ENCODE results near the gene PLCL1.

PLCL1 gene
- 18.2 to 32.6 reads per million in 2 donors for total RNA-seq

GRCh38 chr2:197804049-197804757 lies at the start of gene PLCL1:
Gene PLCL1, plus strand, starts transcription at chr2:197804593.
- peak; percentile 62 for DNase-seq

DNA sequence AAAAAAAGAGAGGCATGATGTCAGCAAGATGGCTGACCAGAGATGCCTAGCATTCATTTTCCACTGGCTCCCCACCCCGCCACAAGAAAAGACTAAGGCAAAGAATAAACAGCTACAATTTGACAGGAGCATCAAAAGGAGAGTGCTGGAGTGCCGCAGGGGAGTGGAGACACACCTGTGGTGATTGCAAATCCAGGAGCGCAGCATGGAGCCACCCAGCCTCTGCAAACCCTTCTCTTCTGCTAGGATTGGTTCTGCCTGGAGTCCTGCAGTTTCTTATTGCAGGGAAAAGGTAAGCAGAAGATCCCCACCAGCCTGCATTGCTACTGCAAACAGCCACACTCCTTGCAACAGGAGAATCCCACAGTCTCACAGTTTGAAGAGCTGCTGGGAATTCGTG lies 45.4 kb upstream of the PLCL1 start:
- no peak for DNase-seq

GRCh38 chr2:197759625-197760292 lies 44.6 kb upstream of the PLCL1 start:
- DNase-seq: no peak

GRCh38 chr2:197760293-197760657 lies 44.1 kb upstream of the PLCL1 start:
- no peak for DNase-seq

DNA sequence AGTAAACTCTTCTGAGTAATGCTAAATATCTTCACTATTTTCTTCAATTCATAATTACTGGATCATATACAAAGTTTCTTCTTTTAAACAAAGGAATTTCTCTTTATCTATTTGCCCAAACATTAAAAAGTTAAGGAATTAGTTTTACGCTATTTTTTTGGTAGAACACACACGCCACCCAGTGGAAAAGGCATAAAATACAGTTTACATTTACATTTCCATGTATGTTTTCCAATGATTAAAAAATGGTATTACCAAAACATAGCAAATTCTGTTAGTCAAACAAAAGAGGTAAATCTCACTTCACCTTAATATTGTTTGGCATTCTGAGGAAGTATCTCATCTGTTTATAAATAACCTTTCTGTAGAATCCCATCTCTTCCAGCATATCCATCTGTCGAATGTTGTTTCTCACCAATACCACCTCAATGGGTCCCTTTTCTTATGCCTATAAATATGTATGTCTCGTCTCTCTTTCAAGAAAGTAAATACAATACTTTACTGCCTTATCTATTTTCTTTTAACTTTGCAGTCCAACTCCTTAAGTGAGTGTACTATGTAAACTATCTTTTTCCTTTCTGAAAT lies 26.5 kb upstream of the PLCL1 start:
- DNase-seq: no peak

- DNase-seq: no peak
Measured at GRCh38 chr2:197779261-197779660, 25.1 kb upstream of the PLCL1 start.

- no peak for DNase-seq
Measured at GRCh38 chr2:197782126-197782525, 22.3 kb upstream of the PLCL1 start.

- DNase-seq: peak; percentile 12
Measured at GRCh38 chr2:197784956-197785941, 19.1 kb upstream of the PLCL1 start, which contains the start of gene BOLL. Gene BOLL, minus strand, starts transcription at chr2:197785319. Its CDS starts 3,469 bp downstream, at chr2:197781850.

- peak; percentile 21 for DNase-seq
Measured at GRCh38 chr2:197786010-197786877, 18.1 kb upstream of the PLCL1 start.

DNA sequence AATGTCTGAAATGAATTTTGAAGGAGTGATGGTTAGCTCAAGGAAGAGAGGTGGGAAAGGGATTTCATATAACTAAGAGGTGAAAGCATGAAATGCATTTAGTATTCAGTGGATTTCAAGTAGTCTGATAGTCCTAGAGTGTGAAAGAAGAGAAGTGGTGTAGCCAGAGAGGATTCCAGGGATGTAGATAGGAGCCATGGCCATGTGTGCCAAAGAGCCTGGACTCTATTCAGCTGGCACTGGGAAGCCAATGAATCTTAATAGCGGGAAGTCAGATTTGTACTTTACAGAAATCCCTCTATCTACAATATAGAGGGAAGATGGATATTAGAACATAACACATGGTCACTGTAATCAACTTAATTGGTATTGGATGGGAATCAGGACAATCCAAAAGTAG lies 10.9 kb upstream of the PLCL1 start:
- no peak for DNase-seq

- DNase-seq: no peak
Measured at GRCh38 chr2:197795277-197795676, 9.1 kb upstream of the PLCL1 start.

DNA sequence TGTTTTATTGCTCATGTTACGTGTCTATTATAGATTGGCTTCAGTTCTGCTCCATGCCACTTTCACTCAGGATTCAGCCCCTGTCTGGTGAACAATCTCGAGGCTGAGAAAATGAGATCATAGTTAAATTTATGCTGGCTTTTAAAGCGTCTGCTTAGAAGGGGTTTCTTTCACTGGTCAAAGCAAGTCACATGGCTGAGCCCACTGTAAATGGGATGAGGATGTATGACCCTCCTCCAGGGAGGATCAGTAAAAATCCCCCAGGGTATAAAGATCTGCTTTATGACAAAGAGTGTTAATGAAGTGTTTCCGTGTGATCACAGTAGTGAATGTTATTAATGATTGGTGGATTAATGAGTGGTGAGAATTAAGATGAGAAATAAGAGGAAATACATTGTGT lies 6.2 kb upstream of the PLCL1 start:
- DNase-seq: no peak

DNA sequence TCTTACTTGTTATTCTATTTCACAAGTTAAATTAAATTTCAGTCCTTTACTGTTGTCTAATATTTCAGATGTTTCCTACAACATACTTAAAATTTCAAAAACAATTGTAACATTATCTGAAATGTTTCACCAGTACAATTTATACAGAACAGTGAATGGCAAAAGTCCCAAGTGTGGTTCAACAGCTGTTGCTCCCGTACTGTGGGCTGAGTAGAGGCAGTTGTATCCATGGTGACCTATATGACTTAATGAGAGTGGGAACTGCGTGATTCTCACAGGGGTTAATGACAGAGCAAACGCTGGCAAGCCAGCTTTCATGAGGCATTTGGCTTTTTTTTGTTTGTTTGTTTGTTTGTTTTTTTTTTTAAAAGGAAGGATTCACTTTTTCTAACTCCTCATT lies 5.3 kb upstream of the PLCL1 start:
- no peak for DNase-seq

GRCh38 chr2:197800091-197800490 lies 4.3 kb upstream of the PLCL1 start:
- DNase-seq: no peak

DNA sequence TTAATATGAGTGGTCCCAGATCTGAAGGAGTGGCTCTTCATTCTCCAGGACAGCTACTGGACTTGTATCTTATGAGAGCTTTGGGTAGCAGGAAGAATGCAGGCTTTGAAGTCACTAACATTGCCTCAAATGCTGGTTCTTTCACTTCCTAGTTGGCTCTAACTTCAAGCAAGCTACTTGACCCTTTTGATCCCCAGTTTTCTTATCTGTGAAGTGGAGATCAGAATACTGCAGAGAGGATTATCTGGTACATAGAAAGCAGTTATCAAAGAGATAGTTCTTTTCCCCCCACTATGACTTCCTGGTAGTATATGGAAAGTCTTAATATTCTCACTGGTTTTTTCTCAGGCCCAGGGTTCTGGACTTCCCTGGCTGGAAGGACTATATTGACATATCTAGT lies 3.4 kb upstream of the PLCL1 start:
- DNase-seq: no peak

GRCh38 chr2:197803033-197803444 lies 1.4 kb upstream of the PLCL1 start:
- no peak for DNase-seq

DNA sequence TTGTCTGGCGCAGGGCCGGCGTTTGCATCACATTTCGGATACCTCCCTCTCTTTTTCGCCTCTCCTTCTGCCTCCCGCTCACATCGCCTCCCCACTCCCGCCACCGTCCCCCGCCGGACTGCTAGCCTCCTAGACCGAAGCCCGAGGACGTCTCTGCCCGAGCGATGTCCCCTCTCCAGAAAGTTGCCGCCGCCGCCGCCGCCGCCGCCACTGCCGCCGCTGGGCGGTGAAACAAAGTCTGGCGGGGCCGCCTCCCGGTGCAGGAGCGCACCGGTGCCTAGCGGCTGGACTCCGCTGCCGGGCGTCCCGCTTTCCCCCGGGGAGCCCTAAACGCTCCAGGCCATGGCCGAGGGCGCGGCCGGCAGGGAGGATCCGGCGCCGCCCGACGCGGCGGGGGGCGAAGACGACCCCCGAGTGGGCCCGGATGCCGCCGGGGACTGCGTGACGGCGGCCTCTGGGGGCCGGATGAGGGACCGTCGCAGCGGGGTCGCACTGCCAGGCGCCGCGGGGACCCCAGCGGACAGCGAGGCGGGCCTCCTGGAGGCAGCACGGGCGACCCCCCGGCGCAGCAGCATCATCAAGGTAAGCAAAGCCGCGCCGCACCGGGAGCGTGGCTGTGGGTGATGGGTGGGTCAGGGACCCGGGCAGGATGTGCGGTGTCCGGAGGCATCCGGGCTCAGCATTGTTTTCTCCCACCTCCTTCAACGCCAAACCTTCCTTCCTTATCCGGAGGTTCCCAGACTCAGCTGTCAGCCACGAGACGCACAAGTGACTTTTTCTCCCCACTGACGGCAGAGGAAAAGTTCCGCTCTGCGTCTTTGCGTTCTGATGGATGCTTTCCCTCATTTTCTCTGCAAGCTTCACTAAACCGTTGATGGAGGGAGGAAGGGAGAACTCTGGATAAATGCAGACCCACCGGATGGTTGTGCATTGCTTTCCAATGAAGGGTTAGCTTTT lies 643 bp downstream of the PLCL1 start:
- peak; percentile 27 for DNase-seq

DNA sequence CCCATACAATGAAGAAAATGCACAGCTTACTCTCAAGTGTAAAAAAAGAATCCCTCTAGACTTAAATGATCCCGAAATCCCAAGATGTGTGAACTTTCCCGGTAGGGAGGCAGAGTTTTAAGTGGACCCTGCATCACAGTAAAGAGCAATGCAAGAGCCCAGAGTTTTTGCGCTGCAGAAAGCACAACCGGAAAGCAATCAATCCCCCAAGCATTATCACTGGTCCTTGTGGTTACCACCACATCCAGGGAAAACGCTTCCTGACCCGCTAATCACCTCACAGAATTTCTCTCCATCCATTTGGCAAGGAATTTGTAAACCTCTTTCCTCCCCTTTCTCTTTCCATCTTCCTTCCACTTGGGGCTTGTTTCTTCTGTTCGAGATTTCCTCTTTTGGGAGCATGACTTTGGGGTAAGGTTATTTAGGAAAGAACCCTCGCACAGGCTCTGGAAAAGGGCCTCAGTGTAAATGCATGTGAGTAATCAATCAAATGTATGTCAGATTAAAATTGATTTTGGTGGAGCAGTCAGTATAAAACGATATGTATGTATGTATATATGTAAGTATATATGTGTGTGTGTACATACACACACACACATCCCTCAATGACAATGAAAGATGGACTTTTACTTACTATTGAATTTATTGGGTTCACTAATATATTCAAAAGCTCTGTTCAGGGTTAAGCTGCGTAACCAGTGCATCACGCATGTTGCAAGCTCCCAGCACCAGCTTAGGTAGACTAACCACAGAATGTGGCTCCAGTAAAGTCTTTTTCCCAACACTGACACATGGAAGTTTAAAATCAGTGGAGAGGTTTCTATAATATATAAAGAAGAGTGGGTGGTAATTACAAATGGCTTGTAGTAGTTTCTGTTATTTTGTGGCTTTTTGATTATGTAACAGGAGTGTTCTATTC lies 1.6 kb downstream of the PLCL1 start:
- DNase-seq: no peak

DNA sequence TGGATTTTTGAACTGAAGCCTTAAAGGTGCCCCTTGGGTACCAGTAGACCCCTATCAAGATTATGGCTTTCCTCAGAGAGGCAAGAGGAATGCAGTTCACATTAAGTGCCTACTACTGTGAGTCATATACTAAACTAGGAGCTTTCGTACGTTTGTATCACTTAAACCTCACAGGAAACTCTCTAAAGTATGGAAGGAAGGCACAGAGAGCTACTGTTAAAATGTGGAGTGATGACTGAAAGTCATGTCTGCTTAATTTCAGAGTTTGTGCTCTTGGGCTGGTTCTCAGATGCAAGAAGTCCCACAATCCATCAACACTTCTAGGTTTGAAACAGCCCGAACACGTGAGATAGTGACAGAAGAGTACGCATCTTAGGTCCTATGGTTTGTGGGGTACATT lies 4.7 kb downstream of the PLCL1 start:
- DNase-seq: no peak

GRCh38 chr2:197810016-197810415 lies 5.6 kb downstream of the PLCL1 start:
- DNase-seq: no peak

Measured in activated gamma-delta T cell (primary cell).